ENCODE results near the gene VAV2. TPM values are rescaled to one million over a fixed set of nuclear protein-coding genes. Genes with fewer than 3 reads are reported as not detected.
A peak's percentile ranks its signal among the peaks of the same experiment; 100 is the strongest.

Gene VAV2
- polyA plus RNA-seq, 2 of the 4 experiments (the other 2 are of a cell fraction): 9.8 to 21.4 TPM

DNA sequence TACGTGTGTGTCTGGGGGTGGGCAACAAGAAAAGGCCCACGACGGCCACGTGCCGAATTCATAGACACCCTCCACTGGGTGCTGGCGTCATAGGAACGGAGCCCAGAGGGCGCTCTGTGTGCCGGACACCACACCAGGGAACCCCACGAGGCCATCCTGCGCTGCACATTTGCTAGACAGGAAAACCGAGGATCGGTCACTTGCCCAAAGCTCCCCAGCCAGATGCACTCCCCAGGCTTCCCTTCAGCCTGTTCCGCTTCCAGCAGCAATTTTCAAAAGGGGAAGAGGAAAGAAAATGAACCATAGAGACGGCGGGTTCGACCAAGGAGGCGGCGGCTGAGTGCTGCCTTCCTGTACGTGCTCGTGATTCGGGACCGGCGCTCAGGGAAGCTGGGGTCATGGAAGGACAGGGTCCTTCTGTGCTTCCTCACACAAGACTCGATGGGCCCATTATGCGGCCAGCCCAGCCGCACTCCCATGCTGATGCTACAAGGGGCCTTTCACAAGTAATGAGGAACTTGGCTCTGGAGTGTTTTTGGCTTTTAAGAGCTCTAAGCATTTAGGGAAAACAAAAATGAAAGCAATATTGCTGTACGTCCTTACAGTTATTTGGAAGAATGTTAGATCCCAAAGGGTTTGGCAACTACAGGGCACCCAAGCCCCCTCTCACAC is 129.4 kb downstream of the VAV2 start:
- TF ChIP-seq EP300 (IDR thresholded peaks at IDR 0.05): no peak
- TF ChIP-seq KDM5A (IDR thresholded peaks at IDR 0.05): no peak
- H3K4me1 ChIP-seq: no peaks in the 10 kb centered on the region
- no peak for FAIRE-seq
- 90% methylated on average over 28 of the region's 28 CpGs for WGBS (ENCODE audit: missing lambda C conversion rate)
- no peak for ATAC-seq
- ChIA-PET CTCF (interaction anchor here (1.1 to 1.8 kb wide), 4 partner anchors 13 to 131 kb away, joined by 3 to 6 read pairs (median 4); no protein-coding TSS in a partner anchor), POLR2A (no interaction called here)
- no peak overlapping the region for H3K27ac ChIP-seq
- DNase-seq (ENCODE audit: low read depth in 1 of 2, low spot score in 1 of 2): no peak
- H3K9me3 ChIP-seq: no peaks in the 10 kb centered on the region
- H3K4me2 ChIP-seq: no peak overlapping the region
- no peak overlapping the region for H3K4me3 ChIP-seq

DNA sequence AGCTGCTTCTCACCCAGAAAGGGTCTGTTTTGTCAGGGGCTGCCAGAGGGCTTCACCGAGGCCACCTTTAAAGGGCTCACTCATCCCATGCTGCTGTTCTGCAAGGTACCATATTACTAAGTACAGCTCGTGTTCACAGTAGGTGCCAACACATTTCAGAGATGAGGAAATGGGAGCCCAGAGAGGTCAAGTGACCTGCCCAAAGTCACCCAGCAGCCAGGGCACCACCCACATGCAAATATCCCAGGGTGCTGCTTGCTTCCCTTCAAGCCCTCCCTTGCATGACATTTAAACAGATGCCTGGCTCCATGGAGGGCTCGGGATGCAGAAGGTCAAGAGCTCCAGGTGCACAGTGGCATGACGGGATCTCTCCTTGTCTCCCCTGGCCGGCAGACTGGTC is 130.4 kb downstream of the VAV2 start:
- Histone ChIP-seq H3K27ac (no peak overlapping the region), H3K4me1 (no peaks in the 10 kb centered on the region), H3K9me3 (no peaks in the 10 kb centered on the region), H3K4me2 (no peak overlapping the region), H3K4me3 (no peak overlapping the region)
- TF ChIP-seq GATA3 (IDR thresholded peaks at IDR 0.05; ENCODE audit: borderline replicate concordance): no peak
- no peak for TF ChIP-seq ZC3H11A (IDR thresholded peaks at IDR 0.05)
- TF ChIP-seq ZFP36 (IDR thresholded peaks at IDR 0.05; ENCODE audit: borderline replicate concordance, partially characterized antibody): peak; percentile 24
- TF ChIP-seq RFX5 (IDR thresholded peaks at IDR 0.05): no peak
- TF ChIP-seq FOXS1 (CRISPR knock-in tag; IDR thresholded peaks at IDR 0.05): no peak
- ChIA-PET CTCF (interaction anchor here (0.7 to 1.4 kb wide), 4 partner anchors 11 to 132 kb away, joined by 3 to 4 read pairs (median 4); no protein-coding TSS in a partner anchor), POLR2A (interaction anchor here (0.6 kb wide), 1 partner anchor 14 kb away, joined by 3 read pairs; no protein-coding TSS in a partner anchor)
- 93% methylated on average over 5 of the region's 5 CpGs for WGBS (ENCODE audit: missing lambda C conversion rate)
- FAIRE-seq (no peak), DNase-seq (ENCODE audit: low read depth in 1 of 2, low spot score in 1 of 2) (no peak), ATAC-seq (no peak)

DNA sequence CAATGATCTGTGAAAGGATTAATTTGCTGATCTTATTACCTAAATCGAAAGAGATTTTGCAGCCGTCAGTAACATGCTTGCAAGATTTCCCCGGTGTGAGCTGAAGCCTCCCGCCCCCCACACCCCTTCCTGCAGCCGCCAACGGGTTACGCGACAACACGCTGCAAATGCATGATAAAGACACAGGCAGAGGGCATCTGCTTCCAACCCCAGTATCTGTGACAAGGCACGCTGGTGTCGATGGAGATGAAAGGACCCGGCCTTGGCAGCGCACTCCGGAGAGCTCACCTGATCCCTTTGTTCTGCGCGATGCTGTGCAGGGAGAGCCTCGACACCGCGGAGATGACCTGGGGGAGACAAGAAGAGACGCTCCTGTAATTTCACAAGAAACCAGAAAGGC is 131.0 kb downstream of the VAV2 start:
- no peaks in the 10 kb centered on the region for H3K9me3 ChIP-seq
- WGBS (ENCODE audit: missing lambda C conversion rate): 90% methylated on average over 20 of the region's 20 CpGs
- no peak overlapping the region for H3K4me2 ChIP-seq
- TF ChIP-seq, protein P1, sequence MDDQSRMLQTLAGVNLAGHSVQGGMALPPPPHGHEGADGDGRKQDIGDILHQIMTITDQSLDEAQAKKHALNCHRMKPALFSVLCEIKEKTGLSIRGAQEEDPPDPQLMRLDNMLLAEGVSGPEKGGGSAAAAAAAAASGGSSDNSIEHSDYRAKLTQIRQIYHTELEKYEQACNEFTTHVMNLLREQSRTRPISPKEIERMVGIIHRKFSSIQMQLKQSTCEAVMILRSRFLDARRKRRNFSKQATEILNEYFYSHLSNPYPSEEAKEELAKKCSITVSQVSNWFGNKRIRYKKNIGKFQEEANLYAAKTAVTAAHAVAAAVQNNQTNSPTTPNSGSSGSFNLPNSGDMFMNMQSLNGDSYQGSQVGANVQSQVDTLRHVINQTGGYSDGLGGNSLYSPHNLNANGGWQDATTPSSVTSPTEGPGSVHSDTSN (IDR thresholded peaks at IDR 0.05): no peak
- TF ChIP-seq FOSL2 (IDR thresholded peaks at IDR 0.05): no peak
- TF ChIP-seq FOSL2 (CRISPR knock-in tag; IDR thresholded peaks at IDR 0.05): no peak
- TF ChIP-seq FOSB (CRISPR knock-in tag; IDR thresholded peaks at IDR 0.05): no peak
- FAIRE-seq (no peak), ATAC-seq (no peak), DNase-seq (ENCODE audit: low read depth in 1 of 2, low spot score in 1 of 2) (no peak)
- H3K4me1 ChIP-seq: peaks cover 3% of the 10 kb centered on the region; the same call in 1 of the 3 replicates
- no peak overlapping the region for H3K4me3 ChIP-seq
- ChIA-PET POLR2A (no interaction called here), CTCF (interaction anchor here (0.9 to 1.2 kb wide), 3 partner anchors 11 to 133 kb away, joined by 3 to 4 read pairs (median 4); no protein-coding TSS in a partner anchor)
- H3K27ac ChIP-seq: no peak overlapping the region

DNA sequence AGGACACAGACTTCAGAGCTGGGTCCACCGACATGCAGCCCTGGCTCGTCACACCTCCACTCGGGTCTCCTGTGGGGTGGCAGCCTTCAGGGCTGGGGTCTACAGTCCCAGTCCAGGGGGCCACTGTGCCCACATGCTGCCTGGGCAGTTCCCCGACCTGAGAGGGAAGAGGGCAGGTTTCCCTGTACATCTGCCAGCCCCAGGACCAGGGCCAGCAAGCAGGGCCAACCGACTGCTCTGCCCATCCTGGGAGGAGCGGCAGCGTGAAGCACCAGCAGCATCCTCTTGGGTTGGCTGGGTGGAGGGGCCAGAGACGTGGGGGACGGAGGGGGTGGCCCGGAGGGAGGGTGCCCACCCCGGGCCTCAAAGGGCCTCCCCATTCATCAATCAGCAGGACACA is 133.4 kb downstream of the VAV2 start:
- WGBS (ENCODE audit: missing lambda C conversion rate): 85% methylated on average over 4 of the region's 11 CpGs
- H3K4me2 ChIP-seq: no peak overlapping the region
- CTCF ChIA-PET: no interaction called here

DNA sequence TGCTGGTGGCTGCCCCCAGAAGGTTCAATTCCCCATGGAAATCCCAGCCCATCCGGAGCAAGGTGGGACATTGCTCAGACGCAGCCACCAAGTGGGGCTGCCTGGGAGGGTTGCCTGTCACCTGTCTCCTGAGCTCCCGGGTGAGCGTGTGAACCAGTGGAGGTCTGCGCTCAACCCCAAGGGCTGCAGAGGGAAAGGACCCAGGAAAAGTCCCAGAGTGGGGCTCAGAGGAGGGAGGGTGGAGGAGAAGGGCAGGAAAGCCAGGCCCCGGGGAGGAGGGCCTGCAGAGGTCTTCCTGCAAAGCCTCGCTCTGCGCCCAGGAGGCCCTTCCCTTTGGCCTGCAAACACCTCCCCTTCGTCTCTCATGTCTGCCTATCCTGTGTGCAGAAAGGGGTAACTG is 134.5 kb downstream of the VAV2 start:
- Histone ChIP-seq H3K4me3 (no peak overlapping the region), H3K4me1 (peaks cover 10% of the 10 kb centered on the region; the same call in 1 of the 3 replicates), H3K27ac (no peak overlapping the region), H3K9me3 (no peaks in the 10 kb centered on the region), H3K4me2 (no peak overlapping the region)
- 93% methylated on average over 9 of the region's 9 CpGs for WGBS (ENCODE audit: missing lambda C conversion rate)
- DNase-seq (ENCODE audit: low read depth in 1 of 2, low spot score in 1 of 2): no peak
- ATAC-seq: no peak
- CTCF ChIA-PET: no interaction called here
- POLR2A ChIA-PET: no interaction called here
- FAIRE-seq: no peak
- no peak for TF ChIP-seq PHF8 (IDR thresholded peaks at IDR 0.05; ENCODE audit: borderline replicate concordance, low read depth)
- TF ChIP-seq POLR2AphosphoS2 (conservative IDR thresholded peaks at IDR 0.05; ENCODE audit: low read length): no peak
- TF ChIP-seq MAFK (IDR thresholded peaks at IDR 0.05; ENCODE audit: partially characterized antibody): no peak
- no peak for TF ChIP-seq RAD21 (conservative IDR thresholded peaks at IDR 0.05 in 1 of 2, IDR thresholded peaks at IDR 0.05 in 1 of 2)
- no peak for TF ChIP-seq ESRRA (IDR thresholded peaks at IDR 0.05; ENCODE audit: borderline replicate concordance, low read length)
- no peak for TF ChIP-seq EHMT2 (IDR thresholded peaks at IDR 0.05; ENCODE audit: low read depth)
- TF ChIP-seq, protein P2, sequence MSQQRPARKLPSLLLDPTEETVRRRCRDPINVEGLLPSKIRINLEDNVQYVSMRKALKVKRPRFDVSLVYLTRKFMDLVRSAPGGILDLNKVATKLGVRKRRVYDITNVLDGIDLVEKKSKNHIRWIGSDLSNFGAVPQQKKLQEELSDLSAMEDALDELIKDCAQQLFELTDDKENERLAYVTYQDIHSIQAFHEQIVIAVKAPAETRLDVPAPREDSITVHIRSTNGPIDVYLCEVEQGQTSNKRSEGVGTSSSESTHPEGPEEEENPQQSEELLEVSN (IDR thresholded peaks at IDR 0.05; ENCODE audit: borderline replicate concordance, low read depth): no peak
- TF ChIP-seq POLR2A (IDR thresholded peaks at IDR 0.05; ENCODE audit: low read length): no peak
- TF ChIP-seq, protein P3, sequence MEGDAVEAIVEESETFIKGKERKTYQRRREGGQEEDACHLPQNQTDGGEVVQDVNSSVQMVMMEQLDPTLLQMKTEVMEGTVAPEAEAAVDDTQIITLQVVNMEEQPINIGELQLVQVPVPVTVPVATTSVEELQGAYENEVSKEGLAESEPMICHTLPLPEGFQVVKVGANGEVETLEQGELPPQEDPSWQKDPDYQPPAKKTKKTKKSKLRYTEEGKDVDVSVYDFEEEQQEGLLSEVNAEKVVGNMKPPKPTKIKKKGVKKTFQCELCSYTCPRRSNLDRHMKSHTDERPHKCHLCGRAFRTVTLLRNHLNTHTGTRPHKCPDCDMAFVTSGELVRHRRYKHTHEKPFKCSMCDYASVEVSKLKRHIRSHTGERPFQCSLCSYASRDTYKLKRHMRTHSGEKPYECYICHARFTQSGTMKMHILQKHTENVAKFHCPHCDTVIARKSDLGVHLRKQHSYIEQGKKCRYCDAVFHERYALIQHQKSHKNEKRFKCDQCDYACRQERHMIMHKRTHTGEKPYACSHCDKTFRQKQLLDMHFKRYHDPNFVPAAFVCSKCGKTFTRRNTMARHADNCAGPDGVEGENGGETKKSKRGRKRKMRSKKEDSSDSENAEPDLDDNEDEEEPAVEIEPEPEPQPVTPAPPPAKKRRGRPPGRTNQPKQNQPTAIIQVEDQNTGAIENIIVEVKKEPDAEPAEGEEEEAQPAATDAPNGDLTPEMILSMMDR (IDR thresholded peaks at IDR 0.05): no peak
- TF ChIP-seq FOSL2 (IDR thresholded peaks at IDR 0.05): no peak
- no peak for TF ChIP-seq FOSL2 (CRISPR knock-in tag; IDR thresholded peaks at IDR 0.05)
- TF ChIP-seq ZSCAN20 (CRISPR knock-in tag; IDR thresholded peaks at IDR 0.05): no peak
- no peak for TF ChIP-seq RCOR1 (IDR thresholded peaks at IDR 0.05; ENCODE audit: low read depth, low read length)

More for the DNA sequence above, 133.4 kb downstream of the VAV2 start:
- no peak for TF ChIP-seq RAD21 (conservative IDR thresholded peaks at IDR 0.05 in 1 of 2, IDR thresholded peaks at IDR 0.05 in 1 of 2)
- no peak for TF ChIP-seq JUN (IDR thresholded peaks at IDR 0.05)
- TF ChIP-seq RNF2 (IDR thresholded peaks at IDR 0.05; ENCODE audit: borderline replicate concordance, low read depth): no peak
- no peak for TF ChIP-seq TFCP2L1 (CRISPR knock-in tag; IDR thresholded peaks at IDR 0.05)
- TF ChIP-seq TP53 (CRISPR knock-in tag; IDR thresholded peaks at IDR 0.05): no peak
- TF ChIP-seq CEBPB (IDR thresholded peaks at IDR 0.05): no peak
- Histone ChIP-seq H3K9me3 (no peaks in the 10 kb centered on the region), H3K27ac (no peak overlapping the region), H3K4me1 (peaks cover 10% of the 10 kb centered on the region; the same call in 1 of the 3 replicates), H3K4me3 (no peak overlapping the region)
- DNase-seq (ENCODE audit: low read depth in 1 of 2, low spot score in 1 of 2): no peak
- POLR2A ChIA-PET: no interaction called here
- FAIRE-seq: no peak
- ATAC-seq: no peak

Data from A549 (cell line).